H9 (cell line): ENCODE results near the gene RIC8A. TPM values are rescaled to one million over a fixed set of nuclear protein-coding genes. Genes with fewer than 3 reads are reported as not detected.

Experiments
- DNase-seq: peaks from one replicate; pipeline ENCODE4 v3.0.0-alpha.2; 2017
- H2AFZ ChIP-seq: one replicate; pipeline ENCODE4 v1.6.1; 2013; ENCODE audit warnings: mild to moderate bottlenecking, low read length, control low read depth, moderate library complexity
- H2AK5ac ChIP-seq: 2 replicates; pipeline ENCODE4 v1.6.1; 2013; ENCODE audit warnings: low read length, control low read depth, mixed read lengths; ENCODE audit not compliant: insufficient read length
- H2BK120ac ChIP-seq: one replicate; pipeline ENCODE4 v1.6.1; 2013; ENCODE audit warnings: low read depth, mild to moderate bottlenecking, low read length, control low read depth, inconsistent platforms; ENCODE audit not compliant: poor library complexity, severe bottlenecking
- H2BK12ac ChIP-seq: 2 replicates; pipeline ENCODE4 v1.6.1; 2013; ENCODE audit warnings: low read length, control low read depth, mixed read lengths, low read depth; ENCODE audit not compliant: insufficient read length
- H2BK15ac ChIP-seq: 2 replicates; pipeline ENCODE4 v1.6.1; 2013; ENCODE audit warnings: low read depth, low read length, control low read depth
- H2BK20ac ChIP-seq: one replicate; pipeline ENCODE4 v1.6.1; 2013; ENCODE audit warnings: low read depth, mild to moderate bottlenecking, low read length, control low read depth, inconsistent platforms; ENCODE audit not compliant: poor library complexity, severe bottlenecking
- H2BK5ac ChIP-seq: 2 replicates; pipeline ENCODE4 v1.6.1; 2013; ENCODE audit warnings: low read length, control low read depth, mixed read lengths; ENCODE audit not compliant: insufficient read length
- H3K14ac ChIP-seq: 2 replicates; pipeline ENCODE4 v1.6.1; 2013; ENCODE audit warnings: low read length, control low read depth; ENCODE audit not compliant: insufficient read depth
- H3K18ac ChIP-seq: 2 replicates; pipeline ENCODE4 v1.6.1; 2013; ENCODE audit warnings: low read depth, mild to moderate bottlenecking, mixed read lengths, low read length, control low read depth; ENCODE audit not compliant: insufficient read length
- H3K23ac ChIP-seq: 2 replicates; pipeline ENCODE4 v1.6.1; 2013; ENCODE audit warnings: low read length, control low read depth, mixed read lengths, low read depth; ENCODE audit not compliant: insufficient read length
- H3K23me2 ChIP-seq: 2 replicates; pipeline ENCODE4 v1.6.1; 2013; ENCODE audit warnings: low read depth, mild to moderate bottlenecking, mixed read lengths, low read length, control low read depth; ENCODE audit not compliant: insufficient read length, poor library complexity, severe bottlenecking
- H3K27ac ChIP-seq: 2 replicates; pipeline ENCODE4 v1.5.1; 2013; ENCODE audit warnings: low read length, control low read depth, mixed read lengths, low read depth; ENCODE audit not compliant: insufficient read length
- H3K27me3 ChIP-seq: 2 replicates; pipeline ENCODE4 v1.6.1; 2013; ENCODE audit warnings: low read length, control low read depth, inconsistent platforms; ENCODE audit not compliant: insufficient read depth
- H3K4ac ChIP-seq: 2 replicates; pipeline ENCODE4 v1.6.1; 2013; ENCODE audit warnings: low read depth, mild to moderate bottlenecking, control low read depth, inconsistent platforms, low read length, moderate library complexity
- H3K4me1 ChIP-seq: 2 replicates; pipeline ENCODE4 v1.6.1; 2013; ENCODE audit warnings: low read length, control low read depth, inconsistent platforms; ENCODE audit not compliant: insufficient read depth
- H3K4me2 ChIP-seq: 2 replicates; pipeline ENCODE4 v1.6.1; 2013; ENCODE audit warnings: low read length, control low read depth, mixed read lengths; ENCODE audit not compliant: insufficient read length, insufficient read depth
- H3K56ac ChIP-seq: 2 replicates; pipeline ENCODE4 v1.6.1; 2013; ENCODE audit warnings: low read depth, mild to moderate bottlenecking, mixed read lengths, low read length, control low read depth; ENCODE audit not compliant: insufficient read length
- H3K79me1 ChIP-seq: 2 replicates; pipeline ENCODE4 v1.6.1; 2013; ENCODE audit warnings: low read depth, mild to moderate bottlenecking, moderate library complexity, low read length, control low read depth, inconsistent platforms; ENCODE audit not compliant: insufficient read depth, poor library complexity, severe bottlenecking
- H3K79me2 ChIP-seq: 2 replicates; pipeline ENCODE4 v1.6.1; 2013; ENCODE audit warnings: low read length, control low read depth, inconsistent platforms; ENCODE audit not compliant: insufficient read depth
- H3K9ac ChIP-seq: 2 replicates; pipeline ENCODE4 v1.6.1; 2013; ENCODE audit warnings: low read length, control low read depth, mixed read lengths; ENCODE audit not compliant: insufficient read length; ENCODE audit errors: extremely low read depth
- H3K9me3 ChIP-seq: one replicate; pipeline ENCODE4 v1.6.1; 2013; ENCODE audit warnings: low read depth, low read length, inconsistent platforms; ENCODE audit not compliant: control insufficient read depth
- H3T11ph ChIP-seq: one replicate; pipeline ENCODE4 v1.6.1; 2013; ENCODE audit warnings: mild to moderate bottlenecking, low read length, control low read depth, inconsistent platforms
- H4K20me1 ChIP-seq: one replicate; pipeline ENCODE4 v1.6.1; 2013; ENCODE audit not compliant: control insufficient read depth, insufficient read length, insufficient read depth
- H4K5ac ChIP-seq: 2 replicates; pipeline ENCODE4 v1.6.1; 2013; ENCODE audit warnings: low read depth, mild to moderate bottlenecking, mixed read lengths, low read length, control low read depth; ENCODE audit not compliant: insufficient read length
- H4K8ac ChIP-seq: replicated peaks from 2 replicates; pipeline ENCODE4 v1.6.1; 2013; ENCODE audit warnings: low read length, control low read depth, mixed read lengths, low read depth; ENCODE audit not compliant: insufficient read length
- H4K91ac ChIP-seq: 2 replicates; pipeline ENCODE4 v1.6.1; 2013; ENCODE audit warnings: low read depth, mild to moderate bottlenecking, moderate library complexity, mixed read lengths, low read length, control low read depth; ENCODE audit not compliant: insufficient read length
- H3K27ac Mint-ChIP-seq, 3 experiments: 2 replicates in 2 of 3; 3 replicates in 1 of 3; pipeline ENCODE4 v1.8.0; 2020 to 2021; ENCODE audit warnings: mixed read lengths in 3 of 3, mild to moderate bottlenecking in 1 of 3, moderate library complexity in 1 of 3
- H3K27me3 Mint-ChIP-seq: 2 replicates; pipeline ENCODE4 v1.8.0; 2021; ENCODE audit warnings: low read depth, mild to moderate bottlenecking, moderate library complexity, mixed read lengths
- H3K36me3 Mint-ChIP-seq, 3 experiments: 2 replicates in 2 of 3; 3 replicates in 1 of 3; pipeline ENCODE4 v1.8.0; 2020 to 2021; ENCODE audit warnings: low read depth in 3 of 3, mixed read lengths in 3 of 3; ENCODE audit not compliant: insufficient read depth in 1 of 3
- H3K4me1 Mint-ChIP-seq, 2 experiments: 2 replicates each; pipeline ENCODE4 v1.8.0; 2020; ENCODE audit warnings: mixed read lengths in 2 of 2
- H3K4me3 Mint-ChIP-seq, 2 experiments: 2 replicates in 1 of 2; 3 replicates in 1 of 2; pipeline ENCODE4 v1.8.0; 2020 to 2021; ENCODE audit warnings: mild to moderate bottlenecking in 2 of 2, mixed read lengths in 2 of 2, moderate library complexity in 1 of 2
- H3K9me3 Mint-ChIP-seq, 2 experiments: 2 replicates in 1 of 2; 3 replicates in 1 of 2; pipeline ENCODE4 v1.8.0; 2020; ENCODE audit warnings: mild to moderate bottlenecking in 2 of 2, mixed read lengths in 2 of 2, moderate library complexity in 1 of 2
- CTCF ChIP-seq: fragments of 200-600 bp; sonication (generic); conservative IDR thresholded peaks from 3 replicates; pipeline ENCODE4 v1.8.0; 2021; ENCODE audit warnings: antibody characterized with exemption, mild to moderate bottlenecking
- WGBS: extraction: QIAGEN DNeasy Blood & Tissue Kit; methylation state at CpG from one replicate; pipeline ENCODE4 v1.1.7; 2013; ENCODE audit warnings: missing lambda C conversion rate, low lambda C conversion rate, mixed read lengths; ENCODE audit not compliant: insufficient read length; ENCODE audit errors: extremely low coverage; 5-methylcytosine and 5-hydroxymethylcytosine counted together
- total RNA-seq: library from RNA; stranded (reverse); gene quantifications from 2 replicates; pipeline ENCODE4 v1.2.1, GENCODE V29; 2021

The RIC8A gene
- total RNA-seq, 1 experiment from 2014 or later, result 94.9 TPM

DNA sequence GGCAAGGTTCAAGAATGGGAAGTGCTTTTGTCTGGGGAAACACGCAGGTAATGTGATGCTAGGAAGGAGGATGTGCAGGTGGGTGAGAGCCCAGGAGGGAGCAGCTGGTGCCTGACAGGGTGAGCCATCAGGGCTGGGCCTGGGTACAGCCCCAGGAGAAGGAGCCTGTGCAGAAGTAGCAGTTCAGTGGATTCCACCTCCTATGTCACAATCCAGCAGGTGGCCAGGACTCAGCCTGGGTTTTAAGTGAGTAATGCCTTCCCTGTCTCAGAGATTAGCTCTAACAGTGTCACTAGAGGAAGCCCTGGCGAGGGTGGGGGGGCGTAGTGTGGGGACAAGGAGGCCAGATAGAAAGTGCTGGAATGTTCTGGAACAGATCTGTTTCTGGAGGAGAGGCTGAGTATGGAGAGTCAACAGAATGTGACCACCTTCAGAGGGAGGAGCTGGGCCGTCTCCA lies 8.1 kb downstream of the RIC8A start:
- no peak overlapping the region for H2AFZ ChIP-seq
- no peaks in the 10 kb centered on the region for H3K23me2 ChIP-seq
- no peak overlapping the region for H2AK5ac ChIP-seq
- no peaks in the 10 kb centered on the region for H3K79me2 ChIP-seq
- no peak overlapping the region for H4K5ac ChIP-seq
- no peak overlapping the region for H3K18ac ChIP-seq
- no peaks in the 10 kb centered on the region for H4K20me1 ChIP-seq
- no peak overlapping the region for H3K14ac ChIP-seq
- H3K4ac ChIP-seq, result no peak overlapping the region
- no peak overlapping the region for H2BK5ac ChIP-seq
- no peak overlapping the region for H4K8ac ChIP-seq
- no peak overlapping the region for H3K4me2 ChIP-seq
- H3K79me1 ChIP-seq, result no peaks in the 10 kb centered on the region
- H2BK12ac ChIP-seq, result no peak overlapping the region
- H3K9me3 ChIP-seq, result no peaks in the 10 kb centered on the region
- Mint-ChIP-seq H3K4me1 (no peaks in the 10 kb centered on the region), H3K4me3 (no peak overlapping the region), H3K27ac (peak overlapping the region in 1 of 3 experiments; percentile 78; a peak in 3 of 7 replicates), H3K9me3 (no peaks in the 10 kb centered on the region), H3K27me3 (no peaks in the 10 kb centered on the region), H3K36me3 (peaks cover 22 to 64% (median 55%) of the 10 kb centered on the region in 3 experiments)
- no peak overlapping the region for H3T11ph ChIP-seq
- WGBS, result no CpG with 5 or more reads among the region's 4 CpGs
- no peak overlapping the region for H4K91ac ChIP-seq
- H3K23ac ChIP-seq, result no peak overlapping the region
- no peaks in the 10 kb centered on the region for H3K4me1 ChIP-seq
- H3K27ac ChIP-seq, result no peak overlapping the region
- no peak overlapping the region for H3K56ac ChIP-seq
- peak; percentile 22 for DNase-seq
- no peak overlapping the region for H2BK20ac ChIP-seq
- no peak overlapping the region for H2BK120ac ChIP-seq
- no peak overlapping the region for H3K9ac ChIP-seq
- TF ChIP-seq CTCF, result no peak
- no peaks in the 10 kb centered on the region for H3K27me3 ChIP-seq
- no peak overlapping the region for H2BK15ac ChIP-seq
